Measurements from ENCODE around the gene ARHGAP26.

DNA sequence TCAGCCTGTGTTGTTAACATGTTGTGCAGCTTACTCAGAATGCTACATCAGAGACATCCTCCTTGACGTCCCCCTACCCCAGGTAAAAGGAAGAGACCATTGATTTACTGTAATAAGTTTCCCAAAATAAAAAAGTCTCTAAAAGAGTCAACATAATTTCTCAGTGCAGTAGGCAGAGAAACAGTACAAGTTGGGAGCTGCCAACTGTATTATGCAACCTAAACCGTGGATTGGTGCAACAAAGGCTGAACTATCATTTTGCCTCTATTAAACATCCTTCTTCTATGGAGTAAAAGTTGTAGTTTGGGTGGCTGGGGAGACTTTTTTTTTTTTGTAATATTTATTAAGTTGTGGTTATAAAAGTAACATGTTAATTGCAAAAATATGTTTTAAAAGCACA, 425.3 kb downstream of the ARHGAP26 start:
- TF ChIP-seq POLR2AphosphoS5 (IDR thresholded peaks at IDR 0.05; ENCODE audit: low read depth, low read length) = no peak
- no peak for TF ChIP-seq RAD21 (IDR thresholded peaks at IDR 0.05; ENCODE audit: low read depth)
